IPS DF 6.9 (cell line): Measurements from ENCODE around the gene LRRN4.

Experiments used
- DNase-seq: peaks from one replicate; pipeline ENCODE4 v3.0.0-alpha.2; 2013; ENCODE audit warnings: low read depth, low spot score
- H3K27ac ChIP-seq: one replicate; pipeline ENCODE4 v1.5.1; 2013; ENCODE audit warnings: low read length, control low read depth
- H3K27me3 ChIP-seq: 2 replicates; pipeline ENCODE4 v1.6.1; 2013; ENCODE audit warnings: mild to moderate bottlenecking, low read length; ENCODE audit not compliant: control insufficient read depth, insufficient read depth
- H3K36me3 ChIP-seq: 2 replicates; pipeline ENCODE4 v1.6.1; 2013; ENCODE audit warnings: low read length; ENCODE audit not compliant: control insufficient read depth, insufficient read depth
- H3K4me1 ChIP-seq: 2 replicates; pipeline ENCODE4 v1.6.1; 2013; ENCODE audit warnings: low read length; ENCODE audit not compliant: control insufficient read depth, insufficient read depth
- H3K4me3 ChIP-seq: 2 replicates; pipeline ENCODE4 v1.5.1; 2013; ENCODE audit warnings: mild to moderate bottlenecking, low read length
- H3K9me3 ChIP-seq: 2 replicates; pipeline ENCODE4 v1.6.1; 2013; ENCODE audit warnings: low read length, inconsistent platforms; ENCODE audit not compliant: control insufficient read depth, insufficient read depth
- WGBS: extraction: QIAGEN DNeasy Blood & Tissue Kit; methylation state at CpG from one replicate; pipeline ENCODE4 v1.1.7; 2013; ENCODE audit warnings: mixed read lengths, missing lambda C conversion rate; ENCODE audit not compliant: insufficient read length, insufficient coverage; 5-methylcytosine and 5-hydroxymethylcytosine counted together

The LRRN4 gene

GRCh38 chr20:6046432-6046831 is 7.4 kb downstream of the LRRN4 start:
- Histone ChIP-seq H3K4me3 (no peak overlapping the region), H3K9me3 (no peaks in the 10 kb centered on the region), H3K27me3 (peaks cover 9% of the 10 kb centered on the region), H3K27ac (no peak overlapping the region), H3K36me3 (no peaks in the 10 kb centered on the region), H3K4me1 (no peaks in the 10 kb centered on the region)
- WGBS: no CpG with 5 or more reads among the region's 1 CpG
- no peak for DNase-seq

- peaks cover 8% of the 10 kb centered on the region for H3K36me3 ChIP-seq
- H3K4me3 ChIP-seq: no peak overlapping the region
- no peaks in the 10 kb centered on the region for H3K4me1 ChIP-seq
- DNase-seq: no peak
- H3K9me3 ChIP-seq: no peaks in the 10 kb centered on the region
- no peak overlapping the region for H3K27ac ChIP-seq
- peaks cover under 1% of the 10 kb centered on the region; the same call in 1 of the 2 replicates for H3K27me3 ChIP-seq
Measured at GRCh38 chr20:6045566-6045965, 8.3 kb downstream of the LRRN4 start.

GRCh38 chr20:6044115-6044514 is 9.7 kb downstream of the LRRN4 start:
- DNase-seq: no peak
- no peaks in the 10 kb centered on the region for H3K27me3 ChIP-seq
- H3K4me1 ChIP-seq: no peaks in the 10 kb centered on the region
- H3K36me3 ChIP-seq: peaks cover 9% of the 10 kb centered on the region
- no CpG with 5 or more reads among the region's 2 CpGs for WGBS
- no peak overlapping the region for H3K27ac ChIP-seq
- no peak overlapping the region for H3K4me3 ChIP-seq
- H3K9me3 ChIP-seq: no peaks in the 10 kb centered on the region

GRCh38 chr20:6041808-6042265 is 12.0 kb downstream of the LRRN4 start:
- H3K27me3 ChIP-seq: no peaks in the 10 kb centered on the region
- no peaks in the 10 kb centered on the region for H3K4me1 ChIP-seq
- peaks cover 9% of the 10 kb centered on the region for H3K36me3 ChIP-seq
- WGBS: no CpG with 5 or more reads among the region's 26 CpGs
- no peak overlapping the region for H3K27ac ChIP-seq
- H3K9me3 ChIP-seq: no peaks in the 10 kb centered on the region
- DNase-seq: no peak
- H3K4me3 ChIP-seq: no peak overlapping the region

GRCh38 chr20:6040958-6041807 is 12.7 kb downstream of the LRRN4 start:
- DNase-seq: no peak
- no CpG with 5 or more reads among the region's 67 CpGs for WGBS

GRCh38 chr20:6040540-6040939 is 13.3 kb downstream of the LRRN4 start:
- Histone ChIP-seq H3K4me3 (no peak overlapping the region), H3K27ac (no peak overlapping the region), H3K9me3 (no peaks in the 10 kb centered on the region), H3K36me3 (peaks cover 9% of the 10 kb centered on the region), H3K27me3 (no peaks in the 10 kb centered on the region), H3K4me1 (no peaks in the 10 kb centered on the region)
- no CpG with 5 or more reads among the region's 8 CpGs for WGBS
- no peak for DNase-seq

More at GRCh38 chr20:6040958-6041807, 12.7 kb downstream of the LRRN4 start:
- H3K36me3 ChIP-seq: peaks cover 9% of the 10 kb centered on the region
- no peak overlapping the region for H3K27ac ChIP-seq
- no peaks in the 10 kb centered on the region for H3K9me3 ChIP-seq
- no peak overlapping the region for H3K4me3 ChIP-seq
- no peaks in the 10 kb centered on the region for H3K4me1 ChIP-seq
- H3K27me3 ChIP-seq: no peaks in the 10 kb centered on the region

- peaks cover 9% of the 10 kb centered on the region for H3K36me3 ChIP-seq
- H3K4me1 ChIP-seq: no peaks in the 10 kb centered on the region
- H3K27ac ChIP-seq: no peak overlapping the region
- DNase-seq: no peak
- no peaks in the 10 kb centered on the region for H3K27me3 ChIP-seq
- H3K4me3 ChIP-seq: no peak overlapping the region
- H3K9me3 ChIP-seq: no peaks in the 10 kb centered on the region
- no CpG with 5 or more reads among the region's 5 CpGs for WGBS
Measured at GRCh38 chr20:6039766-6040165, 14.1 kb downstream of the LRRN4 start.

- no CpG with 5 or more reads among the region's 3 CpGs for WGBS
- Histone ChIP-seq H3K4me3 (no peak overlapping the region), H3K36me3 (peaks cover 9% of the 10 kb centered on the region), H3K4me1 (no peaks in the 10 kb centered on the region), H3K27ac (no peak overlapping the region), H3K9me3 (no peaks in the 10 kb centered on the region), H3K27me3 (no peaks in the 10 kb centered on the region)
- no peak for DNase-seq
Measured at GRCh38 chr20:6038256-6038655, 15.6 kb downstream of the LRRN4 start.

GRCh38 chr20:6037082-6037481 is 16.8 kb downstream of the LRRN4 start:
- Histone ChIP-seq H3K4me1 (no peaks in the 10 kb centered on the region), H3K9me3 (no peaks in the 10 kb centered on the region), H3K27me3 (no peaks in the 10 kb centered on the region), H3K36me3 (peaks cover 9% of the 10 kb centered on the region), H3K4me3 (no peak overlapping the region), H3K27ac (no peak overlapping the region)
- no peak for DNase-seq
- no CpG with 5 or more reads among the region's 1 CpG for WGBS

GRCh38 chr20:6036213-6036612 is 17.6 kb downstream of the LRRN4 start:
- Histone ChIP-seq H3K4me1 (no peaks in the 10 kb centered on the region), H3K27me3 (no peaks in the 10 kb centered on the region), H3K4me3 (no peak overlapping the region), H3K9me3 (no peaks in the 10 kb centered on the region), H3K27ac (no peak overlapping the region), H3K36me3 (peaks cover 8% of the 10 kb centered on the region)
- no peak for DNase-seq
- WGBS: no CpG with 5 or more reads among the region's 4 CpGs
